Endothelial cell of umbilical vein (primary cell): Measurements from ENCODE around the gene SLC16A8. TPM values are rescaled to one million over a fixed set of nuclear protein-coding genes. Genes with fewer than 3 reads are reported as not detected.

Source experiments
- BruUV-seq: library from RNA; stranded (reverse); fragments of 400-500 nt; replicated peaks from 2 replicates; lab custom pipeline; 2021; lab: Mats Ljungman, UMichigan
- CTCF ChIA-PET: fragments of 300-600, 350-600 bp; sonication (Branson Sonifier 250); formaldehyde crosslinking; loops from one replicate; lab custom pipeline; 2021; ENCODE audit warnings: antibody characterized with exemption, inconsistent platforms; lab: Charles Lee
- POLR2A ChIA-PET: fragments of 300-600, 350-600 bp; sonication (Branson Sonifier 250); formaldehyde crosslinking; loops from one replicate; lab custom pipeline; 2021; ENCODE audit warnings: antibody characterized with exemption, inconsistent platforms; lab: Charles Lee
- DNase-seq: peaks from one replicate; pipeline ENCODE4 v3.0.0-alpha.2; 2011; ENCODE audit warnings: low read depth, low spot score
- FAIRE-seq: peaks from 2 replicates; lab custom pipeline; 2011; peaks lifted over from hg19 to GRCh38; lab: Jason Lieb, UNC
- H2AFZ ChIP-seq: 2 replicates; pipeline ENCODE4 v1.6.0; 2012; ENCODE audit warnings: low read depth, low read length, control low read depth, inconsistent platforms
- H3K27ac ChIP-seq: 2 replicates; pipeline ENCODE4 v1.5.1; 2011; ENCODE audit warnings: low read depth, mild to moderate bottlenecking, control low read depth, low read length, moderate library complexity; ENCODE audit not compliant: insufficient read depth
- H3K27me3 ChIP-seq, 2 experiments: 2 replicates each; pipeline versions ENCODE4 v1.6.0 to v1.6.1; 2011; ENCODE audit warnings: low read length in 2 of 2, mixed read lengths in 1 of 2; ENCODE audit not compliant: control insufficient read depth in 2 of 2, insufficient read depth in 2 of 2
- H3K36me3 ChIP-seq, 2 experiments: 2 replicates in 1 of 2; 3 replicates in 1 of 2; pipeline ENCODE4 v1.5.1; 2011; ENCODE audit warnings: low read length in 2 of 2, mild to moderate bottlenecking in 1 of 2, moderate library complexity in 1 of 2; ENCODE audit not compliant: control insufficient read depth in 2 of 2, insufficient read depth in 2 of 2; ENCODE audit errors: extremely low read depth in 1 of 2
- H3K4me1 ChIP-seq: 3 replicates; pipeline ENCODE4 v1.5.1; 2011; ENCODE audit warnings: mild to moderate bottlenecking, low read length; ENCODE audit not compliant: control insufficient read depth, insufficient read depth; ENCODE audit errors: extremely low read depth
- H3K4me2 ChIP-seq: 2 replicates; pipeline ENCODE4 v1.6.1; 2011; ENCODE audit warnings: low read length, control low read depth, mixed read lengths; ENCODE audit not compliant: insufficient read depth
- H3K4me3 ChIP-seq, 3 experiments: fragments of 200-600 bp in 1 of 3; sonication (generic), shearing (Covaris generic) in 1 of 3; replicated peaks in 1 of 3; 2 replicates each; pipeline ENCODE4 v1.5.1; 2011 to 2016; ENCODE audit warnings: control low read depth in 3 of 3, low read length in 3 of 3, mild to moderate bottlenecking in 2 of 3, inconsistent platforms in 1 of 3, low read depth in 1 of 3, moderate library complexity in 1 of 3; ENCODE audit not compliant: insufficient read depth in 1 of 3
- H3K79me2 ChIP-seq: 2 replicates; pipeline ENCODE4 v1.6.0; 2012; ENCODE audit warnings: low read length, inconsistent platforms; ENCODE audit not compliant: control insufficient read depth, insufficient read depth
- H3K9ac ChIP-seq: replicated peaks from 2 replicates; pipeline ENCODE3; 2011; ENCODE audit warnings: low read length, control low read depth; ENCODE audit not compliant: insufficient read depth; ENCODE audit errors: extremely low read depth
- H3K9me1 ChIP-seq: replicated peaks from 3 replicates; pipeline ENCODE4 v1.6.0; 2011; ENCODE audit warnings: mild to moderate bottlenecking, low read length; ENCODE audit not compliant: control insufficient read depth, insufficient read depth; ENCODE audit errors: extremely low read depth
- H3K9me3 ChIP-seq: replicated peaks from 2 replicates; pipeline ENCODE4 v1.5.1; 2012; ENCODE audit warnings: low read length, inconsistent platforms; ENCODE audit not compliant: control insufficient read depth, insufficient read depth
- H4K20me1 ChIP-seq: replicated peaks from 2 replicates; pipeline ENCODE3; 2011; ENCODE audit warnings: mild to moderate bottlenecking, low read length; ENCODE audit not compliant: control insufficient read depth, insufficient read depth; ENCODE audit errors: extremely low read depth
- EZH2 ChIP-seq: IDR thresholded peaks from 2 replicates; pipeline ENCODE4 v1.6.1; 2012; ENCODE audit warnings: borderline replicate concordance, low read depth, mild to moderate bottlenecking, moderate library complexity, low read length, inconsistent platforms; ENCODE audit not compliant: severe bottlenecking
- FOS ChIP-seq: IDR thresholded peaks from 2 replicates; pipeline ENCODE4 v1.6.1; 2011; ENCODE audit warnings: mild to moderate bottlenecking, low read length, moderate library complexity, borderline replicate concordance; ENCODE audit not compliant: insufficient read depth
- GATA2 ChIP-seq: IDR thresholded peaks from 2 replicates; pipeline ENCODE4 v1.7.0; 2011; ENCODE audit warnings: low read depth, mild to moderate bottlenecking, moderate library complexity, mixed read lengths, low read length; ENCODE audit not compliant: insufficient read length, insufficient read depth
- JUN ChIP-seq: IDR thresholded peaks from 2 replicates; pipeline ENCODE4 v1.6.1; 2011; ENCODE audit warnings: borderline replicate concordance, low read depth; ENCODE audit not compliant: insufficient read length, insufficient read depth
- MYC ChIP-seq: IDR thresholded peaks from one replicate; pipeline ENCODE4 v1.6.1; 2011; ENCODE audit warnings: mild to moderate bottlenecking, low read depth, low read length
- POLR2A ChIP-seq: IDR thresholded peaks from 2 replicates; pipeline ENCODE4 v1.6.1; 2012; ENCODE audit warnings: low read depth, mild to moderate bottlenecking, control low read depth, low read length
- POLR2AphosphoS5 ChIP-seq: IDR thresholded peaks from 2 replicates; pipeline ENCODE4 v1.6.1; 2012; ENCODE audit warnings: low read depth, mild to moderate bottlenecking, control low read depth, low read length, moderate library complexity; ENCODE audit not compliant: insufficient read depth
- dilution Hi-C: fragments of 300-500 bp; cut with MboI; formaldehyde crosslinking; loops from one replicate; pipeline ENCODE4 v1.15.0; 2019; ENCODE audit warnings: low sequenced_read_pairs; ENCODE audit not compliant: extremely low pct_ligation_motif_present
- intact Hi-C: fragments of 100-400 bp; cut with micrococcal nuclease; formaldehyde crosslinking; loops from one replicate; pipeline ENCODE4 v1.10.0; 2022
- polyA plus RNA-seq, 4 experiments: library from polyadenylated mRNA; depleted of rRNA in 3 of 4; stranded (reverse) in 3 of 4; unstranded in 1 of 4; fragments of >200 nt; gene quantifications; 2 replicates each; pipeline versions ENCODE4 v1.2.1 to v1.2.3, GENCODE V29; 2011 to 2012; ENCODE audit warnings: missing spikeins in 1 of 4
- total RNA-seq: library from RNA; stranded (reverse); gene quantifications from 2 replicates; pipeline ENCODE4 v1.2.3, GENCODE V29; 2021
- TF ChIP-seq, protein P1 (sequence below): IDR thresholded peaks from 2 replicates; pipeline ENCODE4 v1.6.1; 2011; ENCODE audit not compliant: insufficient read depth, insufficient read length
- TF ChIP-seq, protein P2 (sequence below), 2 donors: IDR thresholded peaks; 1 replicate in 1 of 2; 2 replicates in 1 of 2; pipeline ENCODE4 v1.5.1; 2011; ENCODE audit warnings: low read length in 2 of 2, mild to moderate bottlenecking in 2 of 2, moderate library complexity in 2 of 2, control low read depth in 1 of 2, inconsistent platforms in 1 of 2, low read depth in 1 of 2; ENCODE audit not compliant: insufficient read depth in 1 of 2; ENCODE audit errors: extremely low read depth in 1 of 2

The SLC16A8 gene
- total and polyA plus RNA-seq, 2 donors (not counting 3 experiments of a cell fraction or from before 2014, with no cell fraction given), result 0.14 TPM; not detected in 1

DNA sequence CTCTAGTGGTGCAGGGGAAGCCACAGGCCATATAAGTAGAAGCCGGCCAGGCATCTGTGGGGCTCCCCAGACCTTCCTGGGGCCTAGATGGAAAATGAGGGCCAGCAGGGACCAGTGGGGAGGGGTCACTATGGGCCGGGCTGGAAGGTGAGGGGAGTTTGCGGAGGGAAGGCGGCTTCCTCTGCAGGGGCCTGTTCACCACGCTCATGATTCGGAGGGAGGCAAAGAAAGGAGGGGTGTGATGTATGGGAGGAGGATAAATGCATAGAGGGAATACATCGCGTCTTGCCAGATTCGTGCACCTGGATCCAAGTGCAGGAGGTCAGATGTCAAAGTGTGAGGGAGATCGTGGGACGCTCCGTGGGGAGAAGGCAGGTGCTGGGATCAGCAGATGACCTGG, 6.9 kb downstream of the SLC16A8 start:
- DNase-seq (no peak), FAIRE-seq (no peak)
- Histone ChIP-seq H3K27me3 (peaks cover 3 to 6% of the 10 kb centered on the region in 2 experiments), H3K9ac (no peak overlapping the region), H3K79me2 (no peaks in the 10 kb centered on the region), H3K36me3 (peaks cover 0 to 6% of the 10 kb centered on the region in 2 experiments), H3K4me2 (no peak overlapping the region), H3K4me3 (no peak overlapping the region), H3K4me1 (peaks cover 5% of the 10 kb centered on the region), H2AFZ (no peak overlapping the region), H3K9me1 (no peaks in the 10 kb centered on the region), H3K9me3 (no peaks in the 10 kb centered on the region), H3K27ac (no peak overlapping the region), H4K20me1 (no peaks in the 10 kb centered on the region)
- intact Hi-C loops (no loop called here), dilution Hi-C loops (no loop called here)
- TF ChIP-seq JUN, result no peak
- TF ChIP-seq EZH2, result no peak
- TF ChIP-seq, protein P1, sequence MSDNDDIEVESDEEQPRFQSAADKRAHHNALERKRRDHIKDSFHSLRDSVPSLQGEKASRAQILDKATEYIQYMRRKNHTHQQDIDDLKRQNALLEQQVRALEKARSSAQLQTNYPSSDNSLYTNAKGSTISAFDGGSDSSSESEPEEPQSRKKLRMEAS, result no peak
- no peak for TF ChIP-seq GATA2
- TF ChIP-seq MYC, result no peak
- no peak for TF ChIP-seq FOS
- no peak for TF ChIP-seq POLR2A
- TF ChIP-seq, protein P2, sequence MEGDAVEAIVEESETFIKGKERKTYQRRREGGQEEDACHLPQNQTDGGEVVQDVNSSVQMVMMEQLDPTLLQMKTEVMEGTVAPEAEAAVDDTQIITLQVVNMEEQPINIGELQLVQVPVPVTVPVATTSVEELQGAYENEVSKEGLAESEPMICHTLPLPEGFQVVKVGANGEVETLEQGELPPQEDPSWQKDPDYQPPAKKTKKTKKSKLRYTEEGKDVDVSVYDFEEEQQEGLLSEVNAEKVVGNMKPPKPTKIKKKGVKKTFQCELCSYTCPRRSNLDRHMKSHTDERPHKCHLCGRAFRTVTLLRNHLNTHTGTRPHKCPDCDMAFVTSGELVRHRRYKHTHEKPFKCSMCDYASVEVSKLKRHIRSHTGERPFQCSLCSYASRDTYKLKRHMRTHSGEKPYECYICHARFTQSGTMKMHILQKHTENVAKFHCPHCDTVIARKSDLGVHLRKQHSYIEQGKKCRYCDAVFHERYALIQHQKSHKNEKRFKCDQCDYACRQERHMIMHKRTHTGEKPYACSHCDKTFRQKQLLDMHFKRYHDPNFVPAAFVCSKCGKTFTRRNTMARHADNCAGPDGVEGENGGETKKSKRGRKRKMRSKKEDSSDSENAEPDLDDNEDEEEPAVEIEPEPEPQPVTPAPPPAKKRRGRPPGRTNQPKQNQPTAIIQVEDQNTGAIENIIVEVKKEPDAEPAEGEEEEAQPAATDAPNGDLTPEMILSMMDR (IDR thresholded peaks at IDR 0.05; ENCODE audit: extremely low read depth in 1 of 2, insufficient read depth in 1 of 2, low read depth in 1 of 2, low read length in 2 of 2), result no peak
- no peak for TF ChIP-seq POLR2AphosphoS5
- no TSS peak for BruUV-seq
- CTCF ChIA-PET, result no interaction called here
- POLR2A ChIA-PET, result no interaction called here
